ENCODE data around the gene RAB27A. TPM values are rescaled to one million over a fixed set of nuclear protein-coding genes. Genes with fewer than 3 reads are reported as not detected.

The RAB27A gene
- polyA plus RNA-seq, 1 donor (not counting 4 experiments of a cell fraction or from before 2014, with no cell fraction given), result 10.8 TPM

- H3K4me3 ChIP-seq (ENCODE audit: control insufficient read depth in 2 of 3, extremely low read depth in 1 of 3, insufficient read depth in 2 of 3, low read depth in 1 of 3, low read length in 3 of 3), result no peak overlapping the region
- no peak overlapping the region for H2AFZ ChIP-seq (ENCODE audit: control insufficient read depth, low read length)
- no peaks in the 10 kb centered on the region for H3K79me2 ChIP-seq (ENCODE audit: control insufficient read depth, insufficient read depth, low read length)
- no peak for DNase-seq (ENCODE audit: low read depth, low spot score)
- TF ChIP-seq CTCF (optimal IDR thresholded peaks at IDR 0.05 in 1 of 3, IDR thresholded peaks at IDR 0.05 in 1 of 3, conservative IDR thresholded peaks at IDR 0.05 in 1 of 3; ENCODE audit: extremely low read depth in 1 of 3, insufficient read depth in 2 of 3, low read length in 3 of 3) (no peak), EZH2 (IDR thresholded peaks at IDR 0.05; ENCODE audit: low read length) (no peak)
- no peak overlapping the region for H3K9ac ChIP-seq (ENCODE audit: control insufficient read depth, extremely low read depth, insufficient read depth, low read length)
- no peaks in the 10 kb centered on the region for H3K4me1 ChIP-seq (ENCODE audit: control insufficient read depth, extremely low read depth, insufficient read depth, low read length)
- no peaks in the 10 kb centered on the region for H4K20me1 ChIP-seq (ENCODE audit: control insufficient read depth, extremely low read depth, insufficient read depth, low read length)
- no peaks in the 10 kb centered on the region for H3K9me3 ChIP-seq (ENCODE audit: control insufficient read depth, low read depth, low read length)
- H3K27ac ChIP-seq (ENCODE audit: control insufficient read depth, insufficient read depth, low read length), result no peak overlapping the region
- H3K36me3 ChIP-seq (ENCODE audit: control insufficient read depth in 2 of 2, extremely low read depth in 1 of 2, insufficient read depth in 2 of 2, low read length in 2 of 2), result no peaks in the 10 kb centered on the region
- dilution Hi-C loops (cut with MboI; ENCODE audit: extremely low pct_ligation_motif_present, low sequenced_read_pairs), result no loop called here
- no peaks in the 10 kb centered on the region for H3K27me3 ChIP-seq (ENCODE audit: control insufficient read depth, extremely low read depth, insufficient read depth, low read length)
- no peaks in the 10 kb centered on the region for H3K9me1 ChIP-seq (ENCODE audit: control insufficient read depth, extremely low read depth, insufficient read depth, low read length)
- no peak overlapping the region for H3K4me2 ChIP-seq (ENCODE audit: control insufficient read depth, extremely low read depth, insufficient read depth, low read depth, low read length)
- no peak for FAIRE-seq
These were observed 31.7 kb downstream of the RAB27A start for GRCh38 chr15:55257938-55258337.

GRCh38 chr15:55257012-55257670, 32.5 kb downstream of the RAB27A start:
- Histone ChIP-seq H4K20me1 (ENCODE audit: control insufficient read depth, extremely low read depth, insufficient read depth, low read length) (no peaks in the 10 kb centered on the region), H3K36me3 (ENCODE audit: control insufficient read depth in 2 of 2, extremely low read depth in 1 of 2, insufficient read depth in 2 of 2, low read length in 2 of 2) (no peaks in the 10 kb centered on the region), H3K9me3 (ENCODE audit: control insufficient read depth, low read depth, low read length) (no peaks in the 10 kb centered on the region), H3K9ac (ENCODE audit: control insufficient read depth, extremely low read depth, insufficient read depth, low read length) (no peak overlapping the region), H3K27ac (ENCODE audit: control insufficient read depth, insufficient read depth, low read length) (no peak overlapping the region), H3K4me3 (ENCODE audit: control insufficient read depth in 2 of 3, extremely low read depth in 1 of 3, insufficient read depth in 2 of 3, low read depth in 1 of 3, low read length in 3 of 3) (no peak overlapping the region), H3K9me1 (ENCODE audit: control insufficient read depth, extremely low read depth, insufficient read depth, low read length) (no peaks in the 10 kb centered on the region), H3K79me2 (ENCODE audit: control insufficient read depth, insufficient read depth, low read length) (no peaks in the 10 kb centered on the region), H3K27me3 (ENCODE audit: control insufficient read depth, extremely low read depth, insufficient read depth, low read length) (no peaks in the 10 kb centered on the region), H3K4me1 (ENCODE audit: control insufficient read depth, extremely low read depth, insufficient read depth, low read length) (no peaks in the 10 kb centered on the region), H2AFZ (ENCODE audit: control insufficient read depth, low read length) (no peak overlapping the region), H3K4me2 (ENCODE audit: control insufficient read depth, extremely low read depth, insufficient read depth, low read depth, low read length) (no peak overlapping the region)
- dilution Hi-C loops (cut with MboI; ENCODE audit: extremely low pct_ligation_motif_present, low sequenced_read_pairs), result no loop called here
- no peak for FAIRE-seq
- DNase-seq (ENCODE audit: low read depth, low spot score), result no peak
- TF ChIP-seq CTCF (optimal IDR thresholded peaks at IDR 0.05 in 1 of 3, IDR thresholded peaks at IDR 0.05 in 1 of 3, conservative IDR thresholded peaks at IDR 0.05 in 1 of 3; ENCODE audit: extremely low read depth in 1 of 3, insufficient read depth in 2 of 3, low read length in 3 of 3) (no peak), EZH2 (IDR thresholded peaks at IDR 0.05; ENCODE audit: low read length) (no peak)
